ENCODE data around the gene FCRLA.

Gene FCRLA

DNA sequence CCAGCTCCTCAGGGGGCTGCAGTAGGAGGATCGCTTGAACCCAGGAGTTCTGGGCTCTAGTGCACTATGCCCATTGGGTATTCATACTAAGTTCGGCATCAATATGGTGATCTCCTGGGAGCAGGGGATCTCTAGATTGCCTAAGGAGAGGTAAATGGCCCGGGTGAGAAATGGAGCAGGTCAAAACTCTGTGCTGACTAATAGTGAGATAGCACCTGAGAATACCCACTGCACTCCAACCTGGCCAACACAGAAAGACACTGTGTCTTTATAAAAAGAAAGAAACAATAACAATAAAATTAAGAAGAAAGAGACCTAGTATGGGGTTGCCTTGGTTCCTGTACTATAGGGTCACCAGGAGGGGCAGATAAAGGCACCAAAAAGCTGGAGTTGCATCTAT lies 28.8 kb downstream of the FCRLA start:
- DNase-seq = no peak

GRCh38 chr1:161736335-161736969 lies 29.4 kb downstream of the FCRLA start:
- DNase-seq = no peak

- no peak for DNase-seq
Measured at GRCh38 chr1:161737625-161738024, 30.6 kb downstream of the FCRLA start.

GRCh38 chr1:161738627-161739287 lies 31.7 kb downstream of the FCRLA start:
- DNase-seq = no peak

- DNase-seq = no peak
Measured at GRCh38 chr1:161739865-161740566, 33.0 kb downstream of the FCRLA start.

DNA sequence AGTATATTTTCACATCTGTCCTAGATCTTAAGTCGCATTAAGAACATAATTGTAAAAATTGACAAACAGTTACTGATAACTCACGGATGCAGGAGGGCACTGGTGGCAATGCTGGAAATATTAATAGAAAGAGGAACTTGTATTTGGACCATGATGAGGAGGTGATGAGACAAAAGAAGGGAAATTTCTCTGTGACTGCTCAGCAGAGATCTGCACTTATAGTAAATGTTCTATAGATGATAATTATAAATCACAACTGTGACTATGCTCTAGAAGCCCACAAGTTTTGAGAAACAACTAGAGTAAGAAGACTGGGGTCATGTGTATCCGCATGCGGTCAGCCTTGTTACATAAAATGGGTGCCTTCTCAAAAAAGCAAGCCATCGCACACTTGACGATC lies 33.9 kb downstream of the FCRLA start:
- no peak for DNase-seq

DNA sequence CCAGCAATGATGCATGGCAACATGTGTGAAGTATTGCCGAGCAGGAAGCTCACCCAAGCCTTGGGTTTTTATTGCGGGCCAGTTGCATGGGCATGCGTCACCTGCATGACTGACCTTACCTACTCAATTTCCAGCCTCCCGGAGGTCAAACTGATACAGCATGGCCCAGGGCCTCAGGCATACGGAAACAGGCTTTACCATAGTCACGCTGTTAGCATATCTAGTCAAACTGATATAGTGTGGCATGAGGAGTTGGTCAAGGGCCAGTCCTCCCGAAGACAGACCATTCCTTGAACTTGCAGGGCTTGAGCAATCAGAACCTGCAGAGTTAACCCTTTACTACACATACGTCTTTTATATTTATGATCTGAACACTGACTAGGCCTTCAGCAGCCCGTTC lies 36.2 kb downstream of the FCRLA start:
- no peak for DNase-seq

DNA sequence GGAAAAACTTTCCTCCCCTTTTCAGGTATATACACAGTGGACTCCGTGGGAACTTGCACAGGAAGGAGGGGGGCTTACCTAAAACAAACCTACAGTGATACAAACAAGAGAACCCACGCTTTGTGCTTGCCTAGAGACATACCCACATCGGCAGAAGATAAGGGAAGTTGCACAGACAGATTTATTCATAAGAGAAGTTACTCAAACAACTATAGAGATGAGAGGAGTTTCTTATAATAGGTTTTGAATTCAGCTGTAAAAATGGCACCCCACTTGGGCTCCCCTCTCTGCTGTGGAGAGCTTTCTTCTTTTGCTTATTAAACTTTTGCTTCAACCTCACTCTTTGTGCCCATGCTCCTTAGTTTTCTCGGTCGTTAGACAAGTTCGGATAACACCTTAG lies 40.8 kb downstream of the FCRLA start:
- no peak for DNase-seq

DNA sequence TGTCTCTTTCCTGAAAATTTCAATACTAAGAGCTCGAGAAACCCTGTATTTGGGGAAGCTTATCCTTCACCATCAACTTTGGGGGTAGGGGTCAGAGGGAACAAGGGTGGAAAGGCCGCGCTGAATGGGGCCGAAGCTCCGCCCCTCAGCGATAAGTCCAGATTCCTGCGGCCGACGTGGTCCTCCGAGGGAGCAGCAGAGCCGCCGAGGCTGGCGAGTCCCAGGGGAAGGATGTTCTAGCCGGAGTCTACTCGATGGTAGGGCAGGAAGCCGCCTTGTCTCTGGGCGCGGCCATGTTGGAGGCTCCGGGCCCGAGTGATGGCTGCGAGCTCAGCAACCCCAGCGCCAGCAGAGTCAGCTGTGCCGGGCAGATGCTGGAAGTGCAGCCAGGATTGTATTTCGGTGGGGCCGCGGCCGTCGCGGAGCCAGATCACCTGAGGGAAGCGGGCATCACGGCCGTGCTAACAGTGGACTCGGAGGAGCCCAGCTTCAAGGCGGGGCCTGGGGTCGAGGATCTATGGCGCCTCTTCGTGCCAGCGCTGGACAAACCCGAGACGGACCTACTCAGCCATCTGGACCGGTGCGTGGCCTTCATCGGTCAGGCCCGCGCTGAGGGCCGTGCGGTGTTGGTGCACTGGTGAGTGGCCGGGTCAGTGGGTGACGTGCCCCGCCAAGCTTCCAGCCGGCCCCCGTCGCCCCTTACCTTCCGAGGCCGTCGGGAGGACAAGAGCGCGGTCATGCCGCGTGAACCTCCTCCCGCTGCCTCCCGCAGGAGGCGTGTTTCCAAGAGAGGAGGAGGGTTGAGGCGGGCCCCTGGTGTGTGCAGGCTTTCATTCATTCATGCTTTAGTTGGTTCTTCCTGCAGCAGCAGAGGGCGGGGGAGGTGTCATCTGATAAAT lies 42.7 kb downstream of the FCRLA start, which contains the start of gene DUSP12:
Gene DUSP12 (plus strand): TSS at position 278 of the 899 bp plus-strand sequence. CDS start 16 bp downstream, at position 294.
- DNase-seq = peak; percentile 95

GRCh38 chr1:161763522-161764098 lies 56.6 kb downstream of the FCRLA start:
- DNase-seq = no peak

Data from DMS153 (cell line).